ENCODE results near the gene AKAP13.

Gene AKAP13

GRCh38 chr15:85403745-85404144 lies 23.3 kb downstream of the AKAP13 start:
- Histone ChIP-seq H3K9me3 (no peaks in the 10 kb centered on the region), H3K4me1 (ENCODE audit: control insufficient read depth in 1 of 2, insufficient read depth in 1 of 2, low read depth in 1 of 2, low read length in 1 of 2) (no peaks in the 10 kb centered on the region), H3K36me3 (no peaks in the 10 kb centered on the region), H3K4me3 (ENCODE audit: low read depth in 1 of 2, low read length in 1 of 2) (no peak overlapping the region), H3K27me3 (no peaks in the 10 kb centered on the region), H3K27ac (no peak overlapping the region)
- TF ChIP-seq CTCF (IDR thresholded peaks at IDR 0.05), result no peak

DNA sequence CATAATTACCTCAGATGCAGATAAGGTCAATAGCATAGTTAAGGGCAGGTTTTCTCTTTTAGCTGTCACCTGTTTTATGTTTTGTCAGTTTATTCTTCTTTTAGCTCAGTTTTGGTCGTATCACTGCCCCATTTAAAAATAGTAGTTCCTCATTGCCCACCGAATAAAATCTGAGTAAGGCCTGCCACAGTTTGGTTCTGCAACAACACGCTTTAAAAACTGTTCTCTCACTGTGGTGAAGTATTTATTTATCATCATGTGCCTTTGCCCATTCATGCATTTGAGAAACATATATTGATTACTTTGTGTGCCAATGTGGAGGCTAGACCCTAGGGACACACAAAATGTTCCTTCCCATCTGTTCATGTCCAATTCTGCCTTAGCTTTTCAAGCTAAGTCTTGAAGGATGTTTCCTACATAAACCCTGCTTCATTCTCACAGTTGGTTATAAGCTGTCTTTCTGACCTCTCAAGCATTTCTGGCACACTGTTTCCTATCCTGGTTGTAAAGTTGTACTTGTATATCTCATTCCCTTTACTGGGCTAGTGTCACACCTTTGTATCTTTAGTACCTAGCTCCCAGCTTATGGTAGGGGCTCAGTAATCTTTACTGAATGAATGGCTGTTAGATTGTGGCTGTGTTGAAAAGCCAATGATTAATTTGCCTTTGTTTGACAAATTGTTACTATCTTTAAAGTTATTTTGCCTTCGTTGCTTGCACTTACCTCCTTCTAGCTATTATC lies 23.9 kb downstream of the AKAP13 start:
- TF ChIP-seq CTCF (IDR thresholded peaks at IDR 0.05), result no peak
- Histone ChIP-seq H3K4me3 (ENCODE audit: low read depth in 1 of 2, low read length in 1 of 2) (no peak overlapping the region), H3K36me3 (no peaks in the 10 kb centered on the region), H3K27me3 (no peaks in the 10 kb centered on the region), H3K9me3 (no peaks in the 10 kb centered on the region), H3K4me1 (ENCODE audit: control insufficient read depth in 1 of 2, insufficient read depth in 1 of 2, low read depth in 1 of 2, low read length in 1 of 2) (no peaks in the 10 kb centered on the region), H3K27ac (no peak overlapping the region)

DNA sequence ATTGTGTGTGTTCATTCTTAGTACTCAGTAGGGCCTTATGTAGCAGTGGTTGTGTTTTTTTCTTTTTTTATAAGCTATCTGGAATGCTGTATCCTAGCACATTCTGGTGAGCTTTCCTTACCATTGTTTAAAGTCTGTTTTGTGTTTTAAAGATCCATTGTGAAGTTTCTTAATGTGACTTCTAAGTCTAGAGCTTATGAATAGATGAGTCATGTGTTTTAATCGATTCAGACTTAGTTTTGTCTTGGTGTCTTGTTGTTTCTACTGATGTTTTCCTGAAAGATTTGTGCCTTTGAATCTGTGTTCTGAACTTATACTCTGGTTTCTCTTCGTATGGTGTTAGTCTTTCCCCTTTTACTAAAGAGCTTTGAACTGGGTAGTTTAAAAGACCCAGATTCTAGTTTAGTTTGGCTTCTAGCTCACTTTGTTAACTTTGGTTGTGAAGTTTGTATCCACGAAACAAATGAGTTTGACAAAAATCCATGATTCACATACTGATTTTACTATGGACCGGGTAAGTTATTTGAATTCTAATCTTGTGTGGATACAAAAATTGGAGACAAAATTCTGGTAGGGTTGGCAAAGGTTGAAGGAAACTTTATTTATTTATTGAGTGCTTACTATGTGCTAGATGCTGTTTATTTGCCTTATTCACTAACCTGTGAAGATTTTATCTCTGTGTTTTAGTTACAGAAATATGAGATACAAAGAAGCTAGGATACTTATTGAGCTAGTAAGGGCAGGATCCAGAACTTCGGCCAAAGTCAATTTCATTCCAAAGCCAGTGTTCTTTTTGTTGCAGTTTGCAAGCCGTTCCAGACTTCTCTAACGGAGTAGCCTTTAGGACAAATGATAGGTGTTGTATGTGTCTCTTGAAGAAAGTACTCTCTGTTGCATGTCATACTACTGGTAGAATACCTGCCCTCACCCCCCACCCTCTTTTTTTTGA lies 24.8 kb downstream of the AKAP13 start:
- Histone ChIP-seq H3K9me3 (no peaks in the 10 kb centered on the region), H3K27ac (no peak overlapping the region), H3K4me1 (ENCODE audit: control insufficient read depth in 1 of 2, insufficient read depth in 1 of 2, low read depth in 1 of 2, low read length in 1 of 2) (no peaks in the 10 kb centered on the region), H3K4me3 (ENCODE audit: low read depth in 1 of 2, low read length in 1 of 2) (no peak overlapping the region), H3K27me3 (no peaks in the 10 kb centered on the region), H3K36me3 (no peaks in the 10 kb centered on the region)
- TF ChIP-seq CTCF (IDR thresholded peaks at IDR 0.05), result no peak

- no peaks in the 10 kb centered on the region for H3K27me3 ChIP-seq
- no peak overlapping the region for H3K27ac ChIP-seq
- no peak overlapping the region for H3K4me3 ChIP-seq (ENCODE audit: low read depth in 1 of 2, low read length in 1 of 2)
- H3K4me1 ChIP-seq (ENCODE audit: control insufficient read depth in 1 of 2, insufficient read depth in 1 of 2, low read depth in 1 of 2, low read length in 1 of 2), result no peaks in the 10 kb centered on the region
- no peaks in the 10 kb centered on the region for H3K9me3 ChIP-seq
- TF ChIP-seq CTCF (IDR thresholded peaks at IDR 0.05), result no peak
- no peaks in the 10 kb centered on the region for H3K36me3 ChIP-seq
Measured at GRCh38 chr15:85406916-85407315, 26.5 kb downstream of the AKAP13 start.

DNA sequence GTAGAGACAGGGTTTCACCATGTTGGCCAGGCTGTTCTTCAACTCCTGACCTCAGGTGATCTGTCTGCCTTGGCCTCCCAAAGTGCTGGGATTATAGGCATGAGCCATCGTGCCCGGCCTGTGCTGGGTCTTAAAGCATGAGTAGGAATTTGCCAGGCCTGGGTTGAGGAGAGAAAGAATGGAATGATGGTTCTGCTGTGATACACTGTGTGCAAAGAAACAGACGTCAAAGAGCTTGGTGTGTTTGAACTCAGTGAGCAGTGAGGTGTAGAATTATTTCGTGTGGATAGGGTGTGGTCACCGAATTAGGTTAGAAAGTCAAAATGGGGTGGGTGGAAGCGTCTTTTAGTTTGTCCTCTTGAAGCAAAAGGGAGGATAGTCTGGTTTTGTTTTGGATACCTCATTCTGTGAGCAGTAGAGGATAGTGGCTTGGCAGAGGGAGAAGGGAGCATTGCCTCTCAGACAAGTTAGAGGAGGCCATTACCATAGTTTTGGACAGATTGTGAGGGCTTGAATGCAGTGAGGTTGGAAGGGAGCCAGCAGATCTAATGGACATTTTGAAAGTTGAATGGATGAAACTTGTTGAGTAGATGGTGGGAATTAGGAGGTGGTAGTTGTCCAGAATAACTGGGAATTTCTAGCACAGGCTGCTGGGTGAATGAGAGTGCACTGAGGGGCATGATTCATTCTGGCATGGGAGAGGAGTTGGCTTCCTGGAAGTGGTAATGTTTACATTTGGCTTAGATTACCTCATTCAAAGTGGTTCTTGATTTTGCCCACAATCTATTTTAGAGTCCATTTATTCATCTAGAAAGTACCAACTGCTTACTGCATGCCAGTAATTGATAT lies 27.2 kb downstream of the AKAP13 start:
- Histone ChIP-seq H3K27me3 (no peaks in the 10 kb centered on the region), H3K27ac (no peak overlapping the region), H3K4me3 (ENCODE audit: low read depth in 1 of 2, low read length in 1 of 2) (no peak overlapping the region), H3K9me3 (no peaks in the 10 kb centered on the region), H3K36me3 (no peaks in the 10 kb centered on the region), H3K4me1 (ENCODE audit: control insufficient read depth in 1 of 2, insufficient read depth in 1 of 2, low read depth in 1 of 2, low read length in 1 of 2) (no peaks in the 10 kb centered on the region)
- TF ChIP-seq CTCF (IDR thresholded peaks at IDR 0.05), result no peak
